Ishikawa (cell line): ENCODE results near the gene DNAJC22.

Experiments used
- CREB1 ChIP-seq: IDR thresholded peaks from 2 replicates; pipeline ENCODE4 v1.6.1; 2012; ENCODE audit warnings: low read depth
- EP300 ChIP-seq: IDR thresholded peaks from 2 replicates; pipeline ENCODE4 v1.6.1; 2012; ENCODE audit warnings: borderline replicate concordance
- FOXM1 ChIP-seq: IDR thresholded peaks from 2 replicates; pipeline ENCODE4 v1.6.1; 2012; ENCODE audit warnings: low read depth, borderline replicate concordance
- TAF1 ChIP-seq: IDR thresholded peaks from 2 replicates; pipeline ENCODE4 v1.6.1; 2012; ENCODE audit warnings: low read depth, mild to moderate bottlenecking
- TF ChIP-seq, protein P1 (sequence below): IDR thresholded peaks from 2 replicates; pipeline ENCODE4 v1.6.1; 2012; ENCODE audit warnings: low read depth, mild to moderate bottlenecking

GRCh38 chr12:49355913-49356312 is 9.2 kb downstream of the DNAJC22 start:
- TF ChIP-seq EP300 (no peak), TAF1 (no peak), CREB1 (no peak), FOXM1 (no peak)
- TF ChIP-seq, protein P1, sequence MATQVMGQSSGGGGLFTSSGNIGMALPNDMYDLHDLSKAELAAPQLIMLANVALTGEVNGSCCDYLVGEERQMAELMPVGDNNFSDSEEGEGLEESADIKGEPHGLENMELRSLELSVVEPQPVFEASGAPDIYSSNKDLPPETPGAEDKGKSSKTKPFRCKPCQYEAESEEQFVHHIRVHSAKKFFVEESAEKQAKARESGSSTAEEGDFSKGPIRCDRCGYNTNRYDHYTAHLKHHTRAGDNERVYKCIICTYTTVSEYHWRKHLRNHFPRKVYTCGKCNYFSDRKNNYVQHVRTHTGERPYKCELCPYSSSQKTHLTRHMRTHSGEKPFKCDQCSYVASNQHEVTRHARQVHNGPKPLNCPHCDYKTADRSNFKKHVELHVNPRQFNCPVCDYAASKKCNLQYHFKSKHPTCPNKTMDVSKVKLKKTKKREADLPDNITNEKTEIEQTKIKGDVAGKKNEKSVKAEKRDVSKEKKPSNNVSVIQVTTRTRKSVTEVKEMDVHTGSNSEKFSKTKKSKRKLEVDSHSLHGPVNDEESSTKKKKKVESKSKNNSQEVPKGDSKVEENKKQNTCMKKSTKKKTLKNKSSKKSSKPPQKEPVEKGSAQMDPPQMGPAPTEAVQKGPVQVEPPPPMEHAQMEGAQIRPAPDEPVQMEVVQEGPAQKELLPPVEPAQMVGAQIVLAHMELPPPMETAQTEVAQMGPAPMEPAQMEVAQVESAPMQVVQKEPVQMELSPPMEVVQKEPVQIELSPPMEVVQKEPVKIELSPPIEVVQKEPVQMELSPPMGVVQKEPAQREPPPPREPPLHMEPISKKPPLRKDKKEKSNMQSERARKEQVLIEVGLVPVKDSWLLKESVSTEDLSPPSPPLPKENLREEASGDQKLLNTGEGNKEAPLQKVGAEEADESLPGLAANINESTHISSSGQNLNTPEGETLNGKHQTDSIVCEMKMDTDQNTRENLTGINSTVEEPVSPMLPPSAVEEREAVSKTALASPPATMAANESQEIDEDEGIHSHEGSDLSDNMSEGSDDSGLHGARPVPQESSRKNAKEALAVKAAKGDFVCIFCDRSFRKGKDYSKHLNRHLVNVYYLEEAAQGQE = no peak
